Testis (tissue), 3 donors: ENCODE results near the gene SPSB4. TPM values are rescaled to one million over a fixed set of nuclear protein-coding genes. Genes with fewer than 3 reads are reported as not detected.

ENCODE experiments used
- DNase-seq: peaks from one replicate; pipeline ENCODE4 v3.0.0-alpha.2; 2019
- H3K27ac ChIP-seq, 2 donors: fragments of 200-600 bp; sonication (generic); one replicate each; pipeline ENCODE4 v1.5.1; 2019
- H3K27me3 ChIP-seq: fragments of 200-600 bp; sonication (generic); one replicate; pipeline ENCODE4 v1.5.1; 2019
- H3K36me3 ChIP-seq: fragments of 200-600 bp; sonication (generic); one replicate; pipeline ENCODE4 v1.5.1; 2017; ENCODE audit warnings: low read depth; ENCODE audit errors: missing control alignments
- H3K4me1 ChIP-seq: fragments of 200-600 bp; sonication (generic); one replicate; pipeline ENCODE4 v1.5.1; 2019
- H3K4me3 ChIP-seq, 2 donors: fragments of 200-600 bp; sonication (generic); one replicate each; pipeline ENCODE4 v1.5.1; 2017 to 2019
- H3K9me3 ChIP-seq: fragments of 200-600 bp; sonication (generic); one replicate; pipeline ENCODE4 v1.5.1; 2017
- CTCF ChIP-seq, 3 experiments: fragments of 450-650 bp in 2 of 3; fragments of 200-600 bp in 1 of 3; sonication (generic) in 1 of 3; IDR thresholded peaks; one replicate each; pipeline ENCODE4 v1.5.1; 2016 to 2019; ENCODE audit warnings: antibody characterized with exemption in 3 of 3, mild to moderate bottlenecking in 2 of 3, moderate library complexity in 1 of 3
- POLR2A ChIP-seq: fragments of 450-650 bp; IDR thresholded peaks from one replicate; pipeline ENCODE4 v1.6.1; 2017; ENCODE audit warnings: antibody characterized with exemption, mild to moderate bottlenecking, moderate library complexity
- WGBS, 2 donors: methylation state at CpG; one replicate each; pipeline ENCODE4 v1.1.5; 2018; 5-methylcytosine and 5-hydroxymethylcytosine counted together
- intact Hi-C: fragments of 100-400 bp; cut with DNase I; formaldehyde crosslinking; loops from one replicate; pipeline ENCODE4 v1.15.1; 2023; ENCODE audit warnings: low total_unique reads
- polyA plus RNA-seq: library from polyadenylated mRNA; stranded (reverse); fragments of 350-450 nt; fragmentation: Illumina TruSeq; extraction: RNeasy Lipid Tissue Mini Kit (QIAGEN cat#74804); gene quantifications from one replicate; pipeline ENCODE4 v1.2.3, GENCODE V29; 2014; ENCODE audit warnings: low read depth, low replicate concordance; ENCODE audit not compliant: insufficient read depth
- total RNA-seq, 2 donors: library from RNA; depleted of rRNA; stranded (reverse); fragments of >200 nt; gene quantifications; one replicate each; pipeline ENCODE4 v1.2.3, GENCODE V29; 2016

The SPSB4 gene
- total and polyA plus RNA-seq, 3 donors from 2014 or later = 7.4 to 34.5 (median 10.8) TPM

GRCh38 chr3:141076036-141076773, 25.1 kb downstream of the SPSB4 start:
- Histone ChIP-seq H3K27ac (no peak overlapping the region), H3K27me3 (no peaks in the 10 kb centered on the region), H3K4me3 (no peak overlapping the region), H3K36me3 (no peaks in the 10 kb centered on the region), H3K9me3 (no peaks in the 10 kb centered on the region), H3K4me1 (peaks cover 9% of the 10 kb centered on the region)
- TF ChIP-seq CTCF (IDR thresholded peaks at IDR 0.05) = no peak
- no peak for TF ChIP-seq POLR2A
- intact Hi-C loops = no loop called here
- DNase-seq = no peak
- WGBS, 2 donors = 77 to 84% methylated on average over 12 of the region's 12 CpGs

DNA sequence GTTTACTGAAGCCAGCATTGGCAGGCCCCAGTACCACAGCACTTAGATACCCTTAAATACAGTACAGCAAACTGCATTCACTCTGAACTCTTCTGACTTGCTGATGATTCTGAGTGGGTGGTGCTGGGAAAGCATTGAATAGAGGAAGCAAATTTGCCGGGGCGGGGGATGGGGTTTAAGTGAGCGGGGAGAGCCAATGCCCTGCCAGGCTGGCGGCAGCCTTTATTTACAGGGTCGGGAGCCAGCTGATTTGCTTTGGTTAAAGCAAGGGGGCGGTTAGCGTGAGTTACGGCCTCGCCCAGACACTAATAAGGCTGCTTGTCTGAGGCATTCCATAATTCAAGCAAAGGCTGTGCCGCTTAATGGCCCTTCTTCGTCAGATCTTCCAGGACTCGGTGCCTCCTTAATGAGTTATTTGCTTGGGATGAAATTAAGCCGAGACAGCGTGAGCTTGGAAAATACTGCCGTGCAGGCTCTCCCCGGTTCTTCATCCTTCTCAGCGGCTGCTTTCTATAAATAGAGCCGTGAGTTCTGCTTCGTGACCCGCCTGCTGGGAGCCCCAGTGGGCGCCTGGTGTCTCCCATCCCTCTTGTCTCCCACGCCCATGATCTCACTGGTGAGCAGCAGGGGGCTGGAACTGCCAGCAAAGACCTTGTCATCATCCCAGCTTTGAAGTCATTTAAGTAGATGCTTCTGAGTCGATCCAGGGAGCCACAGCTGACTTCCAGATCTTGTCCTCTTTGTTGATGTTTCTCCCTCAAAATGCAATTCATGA, 25.8 kb downstream of the SPSB4 start:
- Histone ChIP-seq H3K36me3 (no peaks in the 10 kb centered on the region), H3K27me3 (no peaks in the 10 kb centered on the region), H3K9me3 (no peaks in the 10 kb centered on the region), H3K4me1 (peaks cover 9% of the 10 kb centered on the region), H3K27ac (no peak overlapping the region), H3K4me3 (no peak overlapping the region)
- WGBS, 2 donors = 27 to 32% methylated on average over 14 to 23 of the region's 23 CpGs
- peak; percentile 41 for DNase-seq
- TF ChIP-seq CTCF (IDR thresholded peaks at IDR 0.05) (no peak), POLR2A (no peak)
- intact Hi-C loops = no loop called here

DNA sequence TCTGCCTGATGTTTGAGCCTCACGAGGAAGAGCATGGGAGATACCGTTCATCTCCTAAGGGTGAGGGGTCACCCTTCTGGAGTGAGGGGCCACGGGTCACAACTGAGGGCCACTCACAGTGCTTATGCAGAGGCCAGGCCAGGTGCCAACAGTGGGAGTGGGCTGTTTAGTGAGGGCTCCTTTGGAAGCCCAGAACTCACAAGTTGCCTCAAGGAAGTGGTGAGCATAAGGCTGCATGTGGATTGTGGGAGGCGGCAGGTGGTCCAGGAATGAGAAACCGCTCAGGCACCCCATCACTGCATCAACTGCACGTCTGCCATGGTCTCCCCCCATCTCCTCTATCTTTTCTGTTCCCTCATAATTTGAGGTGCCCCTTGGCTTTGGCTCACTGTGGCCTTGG, 26.5 kb downstream of the SPSB4 start:
- H3K36me3 ChIP-seq = no peaks in the 10 kb centered on the region
- no peaks in the 10 kb centered on the region for H3K9me3 ChIP-seq
- H3K4me3 ChIP-seq = no peak overlapping the region
- H3K27ac ChIP-seq = no peak overlapping the region
- DNase-seq = no peak
- WGBS, 2 donors = 79 to 83% methylated on average over 6 of the region's 6 CpGs
- no peak for TF ChIP-seq CTCF (IDR thresholded peaks at IDR 0.05)
- TF ChIP-seq POLR2A = no peak
- intact Hi-C loops = no loop called here
- peaks cover 9% of the 10 kb centered on the region for H3K4me1 ChIP-seq
- no peaks in the 10 kb centered on the region for H3K27me3 ChIP-seq

DNA sequence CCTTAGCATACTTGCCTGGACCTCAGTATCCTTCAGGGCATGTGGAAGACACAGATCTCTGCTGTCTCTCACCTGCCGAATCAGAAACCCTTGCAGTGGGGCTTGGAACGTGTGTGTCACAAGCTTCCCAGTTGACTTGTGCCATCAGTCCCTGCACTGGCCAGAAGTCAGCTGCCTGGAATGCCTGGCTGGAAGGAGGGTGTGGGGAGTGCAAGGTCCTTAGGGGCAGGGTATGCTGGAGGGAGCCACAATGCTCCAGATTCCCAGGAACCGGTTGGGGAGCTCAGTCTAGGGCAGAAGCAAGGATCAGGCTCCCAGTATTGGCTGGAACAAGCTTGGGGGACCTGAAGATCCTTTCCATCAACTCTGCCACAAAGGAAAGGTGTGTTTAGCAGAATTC, 27.1 kb downstream of the SPSB4 start:
- intact Hi-C loops = no loop called here
- Histone ChIP-seq H3K9me3 (no peaks in the 10 kb centered on the region), H3K4me3 (no peak overlapping the region), H3K4me1 (peaks cover 9% of the 10 kb centered on the region), H3K36me3 (no peaks in the 10 kb centered on the region), H3K27me3 (no peaks in the 10 kb centered on the region), H3K27ac (no peak overlapping the region)
- 82 to 88% methylated on average over 2 to 3 of the region's 3 CpGs for WGBS, 2 donors
- DNase-seq = no peak
- TF ChIP-seq POLR2A (no peak), CTCF (IDR thresholded peaks at IDR 0.05) (no peak)
